GM23248 (cell line): Measurements from ENCODE around the gene SRGAP2C.
"Not testable (repeated sequence)": the region's sequence is repeated elsewhere in the genome, so short reads cannot be mapped to it uniquely, and the experiment has no call there.

ENCODE experiments used
- EZH2 ChIP-seq: fragments of 200-600 bp; sonication (generic); IDR thresholded peaks from 2 replicates; pipeline ENCODE4 v1.6.1; 2018; ENCODE audit warnings: antibody characterized with exemption, mild to moderate bottlenecking; ENCODE audit not compliant: insufficient read depth, poor library complexity, severe bottlenecking
- EZH2phosphoT487 ChIP-seq: fragments of 200-600 bp; sonication (generic); IDR thresholded peaks from 2 replicates; pipeline ENCODE4 v1.6.1; 2018; ENCODE audit warnings: antibody characterized with exemption, moderate library complexity, mild to moderate bottlenecking, low read depth; ENCODE audit not compliant: insufficient read depth

DNA sequence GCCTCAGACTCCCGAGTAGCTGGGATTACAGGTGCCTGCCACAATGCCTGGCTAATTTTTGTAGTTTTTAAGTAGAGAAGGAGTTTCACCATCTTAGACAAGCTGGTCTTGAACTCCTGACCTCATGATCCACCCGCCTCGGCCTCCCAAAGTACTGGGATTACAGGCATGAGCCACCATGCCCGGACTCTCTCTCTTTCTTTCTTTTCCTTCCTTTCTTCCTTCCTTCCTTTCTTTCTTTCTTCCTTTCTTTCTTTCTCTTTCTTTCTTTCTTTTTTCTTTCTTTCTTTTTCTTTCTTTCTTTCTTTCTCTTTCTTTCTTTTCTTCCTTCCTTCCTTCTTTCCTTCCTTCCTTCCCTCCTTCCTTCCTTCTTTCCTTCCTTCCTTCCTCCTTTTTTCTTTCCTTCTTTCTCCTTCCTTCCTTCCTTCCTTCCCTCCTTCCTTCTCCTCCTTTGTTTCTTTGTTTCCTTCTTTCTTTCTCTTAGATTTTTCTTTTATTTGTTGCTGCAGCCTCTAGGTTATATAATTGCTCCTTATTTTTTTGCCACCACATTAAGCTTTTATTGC is 234.4 kb downstream of the SRGAP2C start:
- not testable (repeated sequence) for TF ChIP-seq EZH2, EZH2phosphoT487
